Vagina (tissue), 2 donors: Measurements from ENCODE around the gene PHLDB3. TPM values are rescaled to one million over a fixed set of nuclear protein-coding genes. Genes with fewer than 3 reads are reported as not detected.
"Not testable (repeated sequence)": the region's sequence is repeated elsewhere in the genome, so short reads cannot be mapped to it uniquely, and the experiment has no call there.

Source experiments
- DNase-seq, 2 donors: peaks; one replicate each; pipeline ENCODE4 v3.0.0-alpha.2; 2017; ENCODE audit errors: extremely low spot score in 2 of 2
- H3K27ac ChIP-seq: fragments of 200-600 bp; sonication (generic); one replicate; pipeline ENCODE4 v1.5.1; 2019
- H3K27me3 ChIP-seq: fragments of 200-600 bp; sonication (generic); one replicate; pipeline ENCODE4 v1.5.1; 2019
- H3K36me3 ChIP-seq, 2 donors: fragments of 200-600 bp; sonication (generic); one replicate each; pipeline ENCODE4 v1.5.1; 2017 to 2019
- H3K4me1 ChIP-seq: fragments of 200-600 bp; sonication (generic); one replicate; pipeline ENCODE4 v1.5.1; 2019
- H3K4me3 ChIP-seq, 2 donors: fragments of 200-600 bp; sonication (generic); 1 replicate in 1 of 2; 2 replicates in 1 of 2; pipeline ENCODE4 v1.5.1; 2016 to 2019
- H3K9me3 ChIP-seq: fragments of 200-600 bp; sonication (generic); one replicate; pipeline ENCODE4 v1.5.1; 2019
- POLR2A ChIP-seq, 2 donors: fragments of 450-650 bp; IDR thresholded peaks; one replicate each; pipeline ENCODE4 v1.6.1; 2017; ENCODE audit warnings: antibody characterized with exemption in 2 of 2, mild to moderate bottlenecking in 2 of 2, moderate library complexity in 2 of 2
- POLR2AphosphoS5 ChIP-seq, 2 donors: sonication (generic); formaldehyde crosslinking; IDR thresholded peaks; one replicate each; pipeline ENCODE4 v1.9.0; 2017; ENCODE audit warnings: antibody characterized with exemption in 2 of 2, mild to moderate bottlenecking in 2 of 2, low read depth in 1 of 2; ENCODE audit not compliant: insufficient read depth in 1 of 2
- intact Hi-C: fragments of 100-400 bp; cut with DNase I; formaldehyde crosslinking; loops from one replicate; pipeline ENCODE4 v1.15.1; 2023
- total RNA-seq: library from RNA; depleted of rRNA; stranded (reverse); fragments of >200 nt; gene quantifications from one replicate; pipeline ENCODE4 v1.2.3, GENCODE V29; 2016
- TF ChIP-seq, protein P1 (sequence below), 3 experiments: fragments of 450-650 bp in 2 of 3; fragments of 200-600 bp in 1 of 3; sonication (generic) in 1 of 3; IDR thresholded peaks; one replicate each; pipeline ENCODE4 v1.5.1; 2017 to 2019; ENCODE audit warnings: antibody characterized with exemption in 3 of 3, mild to moderate bottlenecking in 2 of 3, moderate library complexity in 2 of 3

The PHLDB3 gene
- total RNA-seq, 1 donor from 2014 or later = 24.3 TPM

- intact Hi-C loops = no loop called here
- peak overlapping the region; percentile 70 for H3K27ac ChIP-seq
These were observed 65.4 kb downstream of the PHLDB3 start for GRCh38 chr19:43439032-43439708.

GRCh38 chr19:43438291-43439031, 66.1 kb downstream of the PHLDB3 start:
- Histone ChIP-seq H3K27me3 (no peaks in the 10 kb centered on the region), H3K36me3 (no peaks in the 10 kb centered on the region), H3K27ac (peak overlapping the region; percentile 70), H3K4me3 (no peak overlapping the region), H3K9me3 (no peaks in the 10 kb centered on the region), H3K4me1 (peaks cover 23% of the 10 kb centered on the region)
- TF ChIP-seq POLR2AphosphoS5 (IDR thresholded peaks at IDR 0.05; ENCODE audit: insufficient read depth in 1 of 2, low read depth in 1 of 2) = peak in 1 of 2 donors; percentile 71
- TF ChIP-seq, protein P1, sequence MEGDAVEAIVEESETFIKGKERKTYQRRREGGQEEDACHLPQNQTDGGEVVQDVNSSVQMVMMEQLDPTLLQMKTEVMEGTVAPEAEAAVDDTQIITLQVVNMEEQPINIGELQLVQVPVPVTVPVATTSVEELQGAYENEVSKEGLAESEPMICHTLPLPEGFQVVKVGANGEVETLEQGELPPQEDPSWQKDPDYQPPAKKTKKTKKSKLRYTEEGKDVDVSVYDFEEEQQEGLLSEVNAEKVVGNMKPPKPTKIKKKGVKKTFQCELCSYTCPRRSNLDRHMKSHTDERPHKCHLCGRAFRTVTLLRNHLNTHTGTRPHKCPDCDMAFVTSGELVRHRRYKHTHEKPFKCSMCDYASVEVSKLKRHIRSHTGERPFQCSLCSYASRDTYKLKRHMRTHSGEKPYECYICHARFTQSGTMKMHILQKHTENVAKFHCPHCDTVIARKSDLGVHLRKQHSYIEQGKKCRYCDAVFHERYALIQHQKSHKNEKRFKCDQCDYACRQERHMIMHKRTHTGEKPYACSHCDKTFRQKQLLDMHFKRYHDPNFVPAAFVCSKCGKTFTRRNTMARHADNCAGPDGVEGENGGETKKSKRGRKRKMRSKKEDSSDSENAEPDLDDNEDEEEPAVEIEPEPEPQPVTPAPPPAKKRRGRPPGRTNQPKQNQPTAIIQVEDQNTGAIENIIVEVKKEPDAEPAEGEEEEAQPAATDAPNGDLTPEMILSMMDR (IDR thresholded peaks at IDR 0.05) = no peak
- intact Hi-C loops = loop anchor here (1.0 kb wide), 1 partner anchor 48 kb away; no protein-coding TSS in a partner anchor
- no peak for DNase-seq

More at GRCh38 chr19:43439032-43439708, 65.4 kb downstream of the PHLDB3 start:
- Histone ChIP-seq H3K27me3 (no peaks in the 10 kb centered on the region), H3K4me3 (no peak overlapping the region), H3K36me3 (no peaks in the 10 kb centered on the region), H3K4me1 (peaks cover 23% of the 10 kb centered on the region), H3K9me3 (no peaks in the 10 kb centered on the region)
- no peak for DNase-seq
- TF ChIP-seq POLR2AphosphoS5 (IDR thresholded peaks at IDR 0.05; ENCODE audit: insufficient read depth in 1 of 2, low read depth in 1 of 2) (no peak), POLR2A (IDR thresholded peaks at IDR 0.05) (no peak)
- TF ChIP-seq, protein P1 (IDR thresholded peaks at IDR 0.05) = no peak

DNA sequence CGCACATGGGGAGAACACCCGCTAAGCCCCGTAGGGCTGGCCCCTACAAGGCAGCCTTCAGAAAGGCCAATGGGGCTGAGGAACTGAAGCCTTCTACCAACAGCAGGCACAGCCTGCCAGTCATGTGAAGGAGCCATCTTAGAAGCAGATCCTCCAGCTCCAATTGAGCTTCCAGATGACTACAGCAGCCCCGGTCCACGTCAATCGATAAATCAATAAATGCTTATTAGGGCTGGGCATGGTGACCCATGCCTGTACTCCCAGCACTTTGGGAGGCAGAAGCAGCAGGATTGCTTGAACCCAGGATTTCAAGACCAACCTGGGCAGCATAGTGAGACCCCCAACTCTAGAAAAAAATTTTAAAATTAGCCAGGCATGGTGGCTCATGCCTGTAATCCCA, 66.8 kb downstream of the PHLDB3 start:
- no peak for DNase-seq
- TF ChIP-seq, protein P1 (IDR thresholded peaks at IDR 0.05) = no peak
- TF ChIP-seq POLR2A (IDR thresholded peaks at IDR 0.05) = no peak
- TF ChIP-seq POLR2AphosphoS5 (IDR thresholded peaks at IDR 0.05; ENCODE audit: insufficient read depth in 1 of 2, low read depth in 1 of 2) = no peak
- Histone ChIP-seq H3K9me3 (no peaks in the 10 kb centered on the region), H3K36me3 (no peaks in the 10 kb centered on the region), H3K4me1 (peaks cover 23% of the 10 kb centered on the region), H3K27ac (no peak overlapping the region), H3K27me3 (no peaks in the 10 kb centered on the region), H3K4me3 (no peak overlapping the region)
- intact Hi-C loops = loop anchor here (1.0 kb wide), 1 partner anchor 49 kb away; no protein-coding TSS in a partner anchor

DNA sequence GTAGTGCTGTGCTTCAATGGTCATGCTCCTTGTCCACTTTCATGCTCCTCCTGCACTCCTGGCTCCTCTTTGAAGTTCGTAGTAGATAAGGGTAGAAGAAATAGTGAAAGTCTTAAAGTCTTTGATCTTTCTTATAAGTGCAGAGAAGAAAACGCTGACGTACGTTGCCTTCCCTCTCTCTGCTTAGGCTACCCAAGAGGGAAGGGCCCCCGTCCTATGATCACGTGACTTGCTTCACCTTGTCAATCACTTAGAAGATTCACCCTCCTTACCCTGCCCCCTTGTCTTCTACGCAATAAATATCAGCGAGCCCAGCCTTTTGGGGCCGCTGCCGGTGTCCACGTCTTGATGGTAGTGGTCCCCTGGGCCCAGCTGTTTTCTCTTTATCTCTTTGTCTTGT, 67.3 kb downstream of the PHLDB3 start:
- H3K9me3 ChIP-seq, H3K27ac ChIP-seq, DNase-seq, H3K36me3 ChIP-seq, H3K27me3 ChIP-seq, H3K4me3 ChIP-seq, intact Hi-C loops: not testable (repeated sequence)
- peaks cover 23% of the 10 kb centered on the region for H3K4me1 ChIP-seq

- H3K36me3 ChIP-seq = no peaks in the 10 kb centered on the region
- H3K4me1 ChIP-seq = peaks cover 23% of the 10 kb centered on the region
- no peak overlapping the region for H3K4me3 ChIP-seq
- no peaks in the 10 kb centered on the region for H3K27me3 ChIP-seq
- intact Hi-C loops = no loop called here
- H3K9me3 ChIP-seq = no peaks in the 10 kb centered on the region
- TF ChIP-seq, protein P1 (IDR thresholded peaks at IDR 0.05) = no peak
- TF ChIP-seq POLR2AphosphoS5 (IDR thresholded peaks at IDR 0.05; ENCODE audit: insufficient read depth in 1 of 2, low read depth in 1 of 2) = no peak
- TF ChIP-seq POLR2A (IDR thresholded peaks at IDR 0.05) = no peak
- DNase-seq = no peak
- no peak overlapping the region for H3K27ac ChIP-seq
These were observed 68.8 kb downstream of the PHLDB3 start for GRCh38 chr19:43435775-43436174.
